Medulla oblongata (tissue), 1 donor: ENCODE data around the gene CLDN5.

Experiments used
- DNase-seq: peaks from one replicate; pipeline ENCODE4 v3.0.0-alpha.2; 2015; ENCODE audit errors: extremely low spot score

The CLDN5 gene

DNA sequence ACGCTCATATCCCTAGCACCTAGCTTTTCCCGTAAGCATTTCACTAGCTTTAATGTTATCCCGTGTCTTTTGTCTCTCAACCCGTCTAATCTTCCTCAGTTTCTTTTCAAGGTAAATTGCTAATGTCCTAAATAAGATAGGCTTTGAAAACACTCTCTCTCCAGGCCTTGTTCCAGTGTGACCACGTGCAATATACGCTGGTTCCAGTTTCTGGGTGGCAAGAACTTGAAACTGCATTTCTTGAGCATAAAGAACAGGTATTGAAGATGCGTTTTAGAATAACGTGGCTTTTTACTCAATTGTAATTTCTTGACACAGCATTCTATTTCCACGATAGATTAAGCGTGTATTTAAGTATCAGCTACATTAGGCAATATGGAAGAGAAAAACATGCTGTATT lies 43.4 kb downstream of the CLDN5 start:
- DNase-seq, result no peak

DNA sequence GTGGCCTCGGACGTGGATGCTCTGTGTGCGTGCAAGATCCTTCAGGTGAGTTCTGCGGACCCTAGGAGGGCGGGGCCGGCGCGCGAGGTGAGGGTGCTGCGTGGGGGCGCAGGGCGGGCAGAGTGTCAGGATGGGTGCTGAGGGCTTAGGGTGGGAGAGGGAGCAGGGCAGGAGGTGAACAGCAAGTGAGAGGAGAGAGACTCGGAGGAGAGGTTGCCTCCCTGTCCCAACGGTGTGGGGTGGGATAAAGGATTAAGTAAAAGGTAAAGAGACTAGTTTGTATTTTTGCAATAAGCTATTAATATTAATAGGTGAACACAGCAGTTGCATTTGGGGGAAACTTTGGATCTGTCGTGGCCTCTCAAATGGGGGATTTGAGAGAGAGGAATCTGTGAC lies 44.0 kb downstream of the CLDN5 start:
- no peak for DNase-seq

DNA sequence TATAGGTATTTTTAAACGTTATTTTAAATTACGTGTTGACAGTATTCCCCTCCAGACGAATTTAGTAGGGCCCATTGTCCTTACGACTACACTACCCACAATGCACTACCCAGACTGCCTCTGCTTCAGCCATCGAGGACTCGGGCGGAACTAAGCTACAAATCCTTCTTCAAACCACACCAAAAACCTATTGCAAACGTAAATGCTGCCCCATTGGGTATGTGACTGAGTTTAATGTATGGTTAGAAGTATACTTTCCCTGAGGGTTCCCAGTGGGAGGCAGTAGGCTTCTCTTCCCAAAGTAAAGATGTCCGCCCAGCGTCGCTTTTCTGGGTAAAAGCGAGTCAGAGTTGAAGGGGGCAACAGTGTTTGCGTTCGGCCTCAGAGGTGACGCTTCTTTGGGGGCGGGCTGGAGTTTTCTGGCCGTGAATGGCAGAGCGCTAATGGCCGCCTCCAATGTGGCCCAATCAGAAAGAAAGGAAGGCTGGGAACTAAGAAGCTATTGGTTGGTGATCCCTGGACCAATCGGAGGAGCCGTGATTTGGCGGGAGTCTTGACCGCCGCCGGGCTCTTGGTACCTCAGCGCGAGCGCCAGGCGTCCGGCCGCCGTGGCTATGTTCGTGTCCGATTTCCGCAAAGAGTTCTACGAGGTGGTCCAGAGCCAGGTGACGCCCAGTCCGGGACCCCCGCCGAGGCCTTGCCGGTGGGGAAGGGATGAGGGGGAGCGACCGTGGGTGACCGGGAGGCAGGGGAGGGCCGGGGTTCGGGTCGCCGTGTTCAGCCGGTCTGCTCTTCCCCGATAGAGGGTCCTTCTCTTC lies 44.6 kb downstream of the CLDN5 start, which contains the start of gene CDC45:
CDC45 (plus strand) TSS at position 566 of the 818 bp plus-strand sequence; CDS start at position 615, 49 bp downstream.
- DNase-seq, result peak; percentile 99

DNA sequence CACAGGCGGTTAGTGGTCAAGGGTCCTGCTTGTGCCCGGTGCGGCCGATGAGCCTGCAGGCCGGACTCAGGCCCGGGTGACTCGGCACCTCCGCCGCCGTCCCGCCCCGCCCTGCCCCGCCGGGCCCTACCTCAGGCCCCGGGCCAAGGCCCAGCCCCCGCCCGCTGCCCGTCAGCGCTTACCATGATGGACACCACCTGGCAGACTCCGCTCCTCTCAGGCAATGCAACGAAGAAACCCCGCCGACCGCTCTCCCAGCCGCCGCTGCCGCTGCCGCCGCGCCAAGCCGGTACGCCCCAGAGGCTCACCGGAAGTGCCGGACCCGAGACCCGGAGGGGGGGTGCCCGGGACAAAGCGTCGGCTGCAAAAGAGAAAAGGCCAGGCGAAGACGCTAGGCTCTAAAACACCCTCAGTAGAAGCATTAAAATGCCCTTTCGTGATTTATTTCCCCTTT lies 45.3 kb downstream of the CLDN5 start, which contains the start of gene UFD1:
UFD1 (minus strand) TSS at position 293 of the 454 bp plus-strand sequence; CDS start at position 185, 108 bp downstream.
- peak; percentile 78 for DNase-seq

DNA sequence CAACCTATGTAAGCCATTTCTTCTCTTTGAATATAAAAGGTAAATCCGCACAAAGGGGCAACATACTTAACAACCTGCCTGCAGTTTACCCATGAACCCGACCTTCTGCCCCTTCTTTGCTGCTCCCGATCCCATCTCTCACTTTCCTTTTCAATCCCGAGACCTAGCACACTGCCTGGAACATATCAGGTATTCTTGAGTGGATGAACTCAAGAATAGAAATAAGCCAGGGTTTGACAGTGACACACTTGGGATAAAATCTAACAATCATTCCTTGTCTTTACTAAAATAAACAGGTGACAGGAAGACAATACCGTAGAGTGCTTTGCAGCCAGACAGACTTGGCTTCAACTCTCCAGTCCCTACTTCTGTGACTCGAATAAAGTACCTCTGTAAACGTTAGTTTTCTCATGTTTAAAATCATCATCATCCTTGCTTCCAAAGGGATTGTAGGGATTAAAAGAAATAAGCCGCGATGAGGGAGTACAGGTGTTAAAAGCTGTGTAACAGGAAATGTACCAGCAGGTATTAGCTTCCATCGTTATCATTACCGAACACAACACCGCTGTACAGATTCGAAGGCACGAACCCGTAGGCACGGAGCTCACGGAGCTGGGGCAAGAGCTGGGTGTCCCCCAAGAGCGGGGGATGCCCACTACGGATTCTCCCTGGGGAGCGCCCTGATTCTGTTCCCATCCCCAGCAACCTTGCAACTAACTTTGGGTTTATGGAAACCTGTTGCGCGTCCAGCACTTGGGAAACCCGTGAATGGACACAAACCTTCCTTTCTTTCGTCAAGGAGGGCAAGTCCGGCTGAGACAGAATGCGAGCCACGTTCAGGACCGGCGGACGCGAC lies 45.9 kb downstream of the CLDN5 start:
- DNase-seq, result peak; percentile 16

DNA sequence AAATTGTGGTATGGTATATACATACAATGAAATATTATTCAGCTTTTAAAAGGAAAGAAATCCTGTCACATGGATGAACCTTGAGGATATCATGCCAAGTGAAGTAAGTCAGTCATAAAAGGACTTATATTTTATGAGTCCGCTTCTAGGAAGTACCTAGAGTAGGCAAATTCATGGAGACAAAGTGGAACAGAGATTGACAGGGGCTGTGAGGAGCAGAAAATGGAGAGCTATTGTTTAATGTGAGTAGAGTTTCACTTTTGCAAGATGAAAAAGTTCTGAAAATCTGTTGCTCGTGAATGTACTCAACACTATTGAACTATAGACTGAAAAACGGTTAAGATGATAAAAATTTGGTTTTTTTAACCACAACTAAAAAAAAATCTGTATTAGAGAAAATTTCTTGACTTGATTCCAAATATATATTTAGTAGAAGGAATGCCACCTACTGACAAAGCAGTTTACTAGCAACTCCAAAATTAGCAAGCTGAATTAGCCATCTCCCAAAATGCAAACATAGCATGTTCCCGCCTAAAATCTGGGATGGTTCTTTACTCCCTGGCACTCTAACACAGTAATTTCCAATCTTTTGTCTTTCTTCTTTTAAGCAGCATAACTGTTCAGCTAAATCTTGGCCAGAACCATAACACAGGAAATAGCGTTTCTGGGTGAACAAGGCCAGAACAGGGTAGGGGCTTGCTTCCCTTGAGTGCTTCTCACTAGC lies 46.7 kb downstream of the CLDN5 start:
- DNase-seq, result peak; percentile 15

GRCh38 chr22:19476023-19476422 lies 48.2 kb downstream of the CLDN5 start:
- DNase-seq, result no peak

DNA sequence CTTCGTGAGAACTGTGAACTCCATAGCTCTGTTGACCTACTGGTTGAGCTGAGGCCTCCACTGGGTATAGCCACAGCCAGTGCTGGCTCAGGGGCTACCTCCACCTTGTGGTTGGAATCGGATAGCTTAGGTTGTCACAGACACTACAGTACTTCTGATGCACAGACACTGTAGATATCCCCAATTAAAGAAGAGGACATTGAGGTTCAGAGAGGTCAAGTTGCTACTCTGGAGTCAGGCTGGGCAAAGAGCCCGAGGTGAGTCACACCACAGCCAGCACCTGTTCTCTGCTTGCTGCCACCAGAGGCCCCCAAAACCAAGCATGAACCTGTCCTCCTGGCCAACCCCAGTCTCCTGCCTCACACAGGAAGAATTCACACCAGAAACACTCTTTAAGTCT lies 50.6 kb downstream of the CLDN5 start:
- no peak for DNase-seq
